Measurements from ENCODE around the gene NOX3.
"Not testable (repeated sequence)": the region's sequence is repeated elsewhere in the genome, so short reads cannot be mapped to it uniquely, and the experiment has no call there.

The NOX3 gene

GRCh38 chr6:155486721-155487294 is 31.2 kb upstream of the NOX3 start:
- TF ChIP-seq CTCF (IDR thresholded peaks at IDR 0.05; ENCODE audit: extremely low read depth, missing control alignments): no peak
- no peak for DNase-seq (ENCODE audit: low spot score)

GRCh38 chr6:155485756-155486155 is 30.1 kb upstream of the NOX3 start:
- TF ChIP-seq CTCF (IDR thresholded peaks at IDR 0.05; ENCODE audit: extremely low read depth, missing control alignments): no peak
- no peak for DNase-seq (ENCODE audit: low spot score)

- DNase-seq (ENCODE audit: low spot score): no peak
- TF ChIP-seq CTCF (IDR thresholded peaks at IDR 0.05; ENCODE audit: extremely low read depth, missing control alignments): no peak
These were observed 28.2 kb upstream of the NOX3 start for GRCh38 chr6:155483858-155484257.

- no peak for TF ChIP-seq CTCF (IDR thresholded peaks at IDR 0.05; ENCODE audit: extremely low read depth, missing control alignments)
- DNase-seq (ENCODE audit: low spot score): no peak
These were observed 25.6 kb upstream of the NOX3 start for GRCh38 chr6:155481215-155481614.

- DNase-seq (ENCODE audit: low spot score): no peak
- no peak for TF ChIP-seq CTCF (IDR thresholded peaks at IDR 0.05; ENCODE audit: extremely low read depth, missing control alignments)
These were observed 18.1 kb upstream of the NOX3 start for GRCh38 chr6:155473741-155474140.

GRCh38 chr6:155472886-155473285 is 17.2 kb upstream of the NOX3 start:
- no peak for DNase-seq (ENCODE audit: low spot score)
- TF ChIP-seq CTCF (IDR thresholded peaks at IDR 0.05; ENCODE audit: extremely low read depth, missing control alignments): no peak

- not testable (repeated sequence) for DNase-seq (ENCODE audit: low spot score)
These were observed 15.5 kb upstream of the NOX3 start for GRCh38 chr6:155470979-155471616.

- DNase-seq (ENCODE audit: low spot score): not testable (repeated sequence)
These were observed 12.9 kb upstream of the NOX3 start for GRCh38 chr6:155468543-155468942.
